Osteoblast (primary cell): ENCODE results near the gene RNF141. TPM values are rescaled to one million over a fixed set of nuclear protein-coding genes. Genes with fewer than 3 reads are reported as not detected.
A peak's percentile ranks its signal among the peaks of the same experiment; 100 is the strongest.

ENCODE experiments used
- DNase-seq: peaks from one replicate; pipeline ENCODE4 v3.0.0; 2011; ENCODE audit warnings: low spot score, mixed read lengths; ENCODE audit not compliant: insufficient read length; ENCODE audit errors: missing footprints
- H2AFZ ChIP-seq: 2 replicates; pipeline ENCODE4 v1.6.0; 2011; ENCODE audit warnings: mild to moderate bottlenecking, low read length
- H3K27ac ChIP-seq: 2 replicates; pipeline ENCODE4 v1.5.1; 2011; ENCODE audit warnings: mild to moderate bottlenecking, low read depth, low read length, moderate library complexity
- H3K27me3 ChIP-seq: 2 replicates; pipeline ENCODE4 v1.6.0; 2012; ENCODE audit warnings: mild to moderate bottlenecking, control low read depth, inconsistent platforms, low read length, moderate library complexity; ENCODE audit not compliant: insufficient read depth
- H3K36me3 ChIP-seq: 2 replicates; pipeline ENCODE4 v1.5.1; 2011; ENCODE audit warnings: mild to moderate bottlenecking, low read length, control low read depth, moderate library complexity; ENCODE audit not compliant: insufficient read depth
- H3K4me1 ChIP-seq: 2 replicates; pipeline ENCODE4 v1.5.1; 2011; ENCODE audit warnings: mild to moderate bottlenecking, low read length, control low read depth, moderate library complexity; ENCODE audit not compliant: insufficient read depth
- H3K4me2 ChIP-seq: 2 replicates; pipeline ENCODE4 v1.6.0; 2011; ENCODE audit warnings: mild to moderate bottlenecking, low read length; ENCODE audit not compliant: insufficient read depth
- H3K4me3 ChIP-seq: fragments of 200-600 bp; sonication (generic); 3 replicates; pipeline ENCODE4 v1.5.1; 2012; ENCODE audit warnings: mild to moderate bottlenecking, low read length, inconsistent platforms; ENCODE audit not compliant: insufficient read depth
- H3K79me2 ChIP-seq: 2 replicates; pipeline ENCODE4 v1.6.0; 2012; ENCODE audit warnings: mild to moderate bottlenecking, low read length, control low read depth, inconsistent platforms; ENCODE audit not compliant: insufficient read depth
- H3K9me3 ChIP-seq: 2 replicates; pipeline ENCODE4 v1.5.1; 2011; ENCODE audit warnings: low read depth, low read length, control low read depth
- H4K20me1 ChIP-seq: 2 replicates; pipeline ENCODE4 v1.6.0; 2012; ENCODE audit warnings: mild to moderate bottlenecking, low read length, control low read depth; ENCODE audit not compliant: insufficient read depth
- CTCF ChIP-seq: IDR thresholded peaks from 2 replicates; pipeline ENCODE4 v1.5.1; 2011; ENCODE audit warnings: mild to moderate bottlenecking, low read depth, low read length, moderate library complexity; ENCODE audit errors: extremely low read depth
- total RNA-seq: library from RNA; depleted of rRNA; stranded (reverse); fragments of >200 nt; gene quantifications from 2 replicates; pipeline ENCODE4 v1.2.3, GENCODE V29; 2012

The RNF141 gene
- total RNA-seq, 1 donor = 29.3 TPM

- H3K4me3 ChIP-seq = peak overlapping the region; percentile 12
- no peak overlapping the region for H2AFZ ChIP-seq
- no peaks in the 10 kb centered on the region for H4K20me1 ChIP-seq
- no peaks in the 10 kb centered on the region for H3K9me3 ChIP-seq
- H3K4me2 ChIP-seq = peak overlapping the region; percentile 39
- peak overlapping the region; percentile 80 for H3K27ac ChIP-seq
- H3K36me3 ChIP-seq = no peaks in the 10 kb centered on the region
- no peaks in the 10 kb centered on the region for H3K79me2 ChIP-seq
- peaks cover 45% of the 10 kb centered on the region for H3K4me1 ChIP-seq
- DNase-seq = no peak
- no peak for TF ChIP-seq CTCF
- H3K27me3 ChIP-seq = no peaks in the 10 kb centered on the region
These were observed 46.4 kb upstream of the RNF141 start for GRCh38 chr11:10587388-10587787.

GRCh38 chr11:10584071-10584501, 43.1 kb upstream of the RNF141 start:
- Histone ChIP-seq H3K9me3 (no peaks in the 10 kb centered on the region), H3K4me1 (peaks cover 33% of the 10 kb centered on the region), H3K27me3 (no peaks in the 10 kb centered on the region), H3K36me3 (no peaks in the 10 kb centered on the region), H3K4me3 (no peak overlapping the region), H2AFZ (no peak overlapping the region), H3K27ac (no peak overlapping the region), H3K4me2 (no peak overlapping the region), H4K20me1 (no peaks in the 10 kb centered on the region), H3K79me2 (no peaks in the 10 kb centered on the region)
- no peak for TF ChIP-seq CTCF
- DNase-seq = no peak

- H3K4me2 ChIP-seq = no peak overlapping the region
- no peaks in the 10 kb centered on the region for H3K9me3 ChIP-seq
These were observed 40.6 kb upstream of the RNF141 start for GRCh38 chr11:10581481-10582019.

GRCh38 chr11:10580623-10581022, 39.6 kb upstream of the RNF141 start:
- no peak overlapping the region for H3K27ac ChIP-seq
- H4K20me1 ChIP-seq = no peaks in the 10 kb centered on the region
- no peak overlapping the region for H3K4me3 ChIP-seq
- H3K4me1 ChIP-seq = peaks cover 16% of the 10 kb centered on the region
- H3K4me2 ChIP-seq = no peak overlapping the region
- no peak for TF ChIP-seq CTCF
- no peaks in the 10 kb centered on the region for H3K79me2 ChIP-seq
- H3K9me3 ChIP-seq = no peaks in the 10 kb centered on the region
- no peak for DNase-seq
- no peaks in the 10 kb centered on the region for H3K36me3 ChIP-seq
- H3K27me3 ChIP-seq = no peaks in the 10 kb centered on the region
- H2AFZ ChIP-seq = no peak overlapping the region

More at GRCh38 chr11:10581481-10582019, 40.6 kb upstream of the RNF141 start:
- Histone ChIP-seq H3K27me3 (no peaks in the 10 kb centered on the region), H3K36me3 (no peaks in the 10 kb centered on the region), H3K4me1 (peaks cover 20% of the 10 kb centered on the region), H3K79me2 (no peaks in the 10 kb centered on the region), H4K20me1 (no peaks in the 10 kb centered on the region), H3K27ac (no peak overlapping the region), H3K4me3 (no peak overlapping the region), H2AFZ (no peak overlapping the region)
- TF ChIP-seq CTCF = no peak
- DNase-seq = no peak
